ENCODE data around the gene MRPL28.
"Not testable (repeated sequence)": the region's sequence is repeated elsewhere in the genome, so short reads cannot be mapped to it uniquely, and the experiment has no call there.

Gene MRPL28

DNA sequence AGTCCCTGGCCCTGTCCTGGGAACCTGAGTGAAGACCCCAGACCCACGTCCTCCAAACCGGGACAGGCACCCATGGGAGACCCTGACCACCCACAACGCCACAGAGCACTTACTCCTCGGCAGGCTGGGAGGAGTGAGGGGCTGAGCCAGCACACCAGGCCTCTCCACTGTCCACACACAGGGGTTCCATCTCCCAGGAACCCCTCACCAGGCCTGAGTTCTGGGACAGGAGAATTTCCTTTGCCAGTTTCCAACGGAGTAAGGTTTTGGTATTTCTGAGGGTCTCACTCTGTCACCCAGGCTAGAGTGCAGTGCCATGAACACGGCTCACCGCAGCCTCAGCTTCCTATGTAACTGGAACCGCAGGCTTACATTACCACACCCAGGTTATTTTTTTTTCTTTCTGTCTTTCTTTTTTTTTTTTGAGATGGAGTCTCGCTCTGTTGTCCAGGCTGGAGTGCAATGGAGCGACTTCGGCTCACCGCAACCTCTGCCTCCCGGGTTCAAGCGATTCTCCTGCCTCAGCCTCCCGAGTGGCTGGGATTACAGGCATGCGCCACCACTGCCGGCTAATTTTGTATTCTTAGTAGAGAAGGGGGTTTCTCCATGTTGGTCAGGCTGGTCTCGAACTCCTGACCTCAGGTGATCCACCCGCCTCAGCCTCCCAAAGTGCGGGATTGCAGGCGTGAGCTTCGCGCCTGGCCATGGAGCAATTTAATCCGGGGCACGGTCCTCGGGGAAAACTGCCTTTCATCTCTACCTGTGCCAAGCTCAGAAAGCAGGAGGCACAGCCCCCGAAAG, 9.8 kb upstream of the MRPL28 start:
- H3K4me3 Mint-ChIP-seq = peak overlapping the region; percentile 74
- no peaks in the 10 kb centered on the region for H3K9me3 Mint-ChIP-seq
- no peaks in the 10 kb centered on the region for H3K36me3 Mint-ChIP-seq (ENCODE audit: low read depth)
- peaks cover 3% of the 10 kb centered on the region for H3K27me3 Mint-ChIP-seq
- peak overlapping the region; percentile 67 for H3K27ac Mint-ChIP-seq
- peaks cover 29% of the 10 kb centered on the region for H3K4me1 Mint-ChIP-seq (ENCODE audit: low read depth)

DNA sequence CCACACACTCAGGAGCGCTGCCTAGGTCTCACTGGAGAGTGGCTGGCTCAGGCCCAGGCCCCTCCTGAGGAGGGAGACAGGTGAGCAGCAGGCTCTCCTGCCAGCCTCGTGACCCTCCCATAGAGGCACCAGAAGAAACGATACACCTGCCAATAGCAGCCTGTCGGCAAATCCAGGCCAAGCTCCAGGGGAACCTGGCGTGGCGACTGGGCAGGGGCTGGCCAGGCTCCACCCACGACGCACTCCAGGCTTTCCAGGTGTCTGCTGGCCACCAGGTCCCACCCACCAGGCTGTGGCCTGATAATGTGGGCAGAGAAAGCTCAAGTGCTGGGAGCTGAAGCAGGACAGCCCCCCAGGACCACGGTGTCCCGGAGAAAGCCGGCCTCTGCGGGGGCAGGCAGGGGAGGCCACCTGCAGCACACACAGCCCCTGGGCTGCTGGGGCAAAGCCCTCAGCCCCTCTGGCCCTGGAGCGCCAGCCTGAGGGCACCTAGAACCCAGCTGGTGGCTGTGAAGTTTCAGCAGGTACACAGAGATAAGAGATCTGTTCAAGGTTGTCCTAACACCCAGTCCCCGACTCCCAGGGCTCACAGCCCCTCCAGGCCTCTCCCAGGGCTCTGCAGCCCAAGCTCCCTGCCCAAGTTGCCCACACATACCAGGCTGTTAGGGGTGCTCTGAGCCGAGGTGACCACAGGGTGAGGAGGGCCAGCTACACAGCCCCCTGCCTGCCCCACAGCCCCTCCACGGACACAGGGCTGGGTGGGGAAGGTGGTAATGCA, 9.0 kb upstream of the MRPL28 start:
- Mint-ChIP-seq H3K27ac (no peak overlapping the region), H3K4me3 (peak overlapping the region; percentile 74), H3K4me1 (ENCODE audit: low read depth) (peaks cover 29% of the 10 kb centered on the region), H3K9me3 (no peaks in the 10 kb centered on the region), H3K27me3 (peaks cover 3% of the 10 kb centered on the region), H3K36me3 (ENCODE audit: low read depth) (no peaks in the 10 kb centered on the region)

DNA sequence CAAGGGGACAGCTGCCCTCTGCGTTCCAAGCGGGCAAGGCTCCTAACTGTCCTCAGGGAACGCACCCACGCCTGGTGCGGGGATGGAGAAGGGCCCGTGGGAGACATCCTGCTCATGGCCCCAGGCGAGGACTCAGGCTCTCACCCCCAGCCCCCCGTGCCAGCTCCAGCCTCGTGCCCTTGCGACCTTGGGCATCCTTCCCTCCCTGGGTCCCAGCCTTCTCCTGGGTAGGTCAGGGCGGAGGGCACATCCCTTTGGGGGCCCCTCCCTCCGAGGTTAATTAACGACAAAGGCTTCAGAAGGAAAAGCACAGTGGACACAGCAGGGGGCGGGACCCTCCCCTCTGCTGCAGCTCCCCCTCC, 8.5 kb upstream of the MRPL28 start:
- Mint-ChIP-seq H3K9me3 (no peaks in the 10 kb centered on the region), H3K27me3 (peaks cover 3% of the 10 kb centered on the region), H3K4me1 (ENCODE audit: low read depth) (peaks cover 25% of the 10 kb centered on the region), H3K36me3 (ENCODE audit: low read depth) (no peaks in the 10 kb centered on the region), H3K4me3 (no peak overlapping the region), H3K27ac (no peak overlapping the region)

DNA sequence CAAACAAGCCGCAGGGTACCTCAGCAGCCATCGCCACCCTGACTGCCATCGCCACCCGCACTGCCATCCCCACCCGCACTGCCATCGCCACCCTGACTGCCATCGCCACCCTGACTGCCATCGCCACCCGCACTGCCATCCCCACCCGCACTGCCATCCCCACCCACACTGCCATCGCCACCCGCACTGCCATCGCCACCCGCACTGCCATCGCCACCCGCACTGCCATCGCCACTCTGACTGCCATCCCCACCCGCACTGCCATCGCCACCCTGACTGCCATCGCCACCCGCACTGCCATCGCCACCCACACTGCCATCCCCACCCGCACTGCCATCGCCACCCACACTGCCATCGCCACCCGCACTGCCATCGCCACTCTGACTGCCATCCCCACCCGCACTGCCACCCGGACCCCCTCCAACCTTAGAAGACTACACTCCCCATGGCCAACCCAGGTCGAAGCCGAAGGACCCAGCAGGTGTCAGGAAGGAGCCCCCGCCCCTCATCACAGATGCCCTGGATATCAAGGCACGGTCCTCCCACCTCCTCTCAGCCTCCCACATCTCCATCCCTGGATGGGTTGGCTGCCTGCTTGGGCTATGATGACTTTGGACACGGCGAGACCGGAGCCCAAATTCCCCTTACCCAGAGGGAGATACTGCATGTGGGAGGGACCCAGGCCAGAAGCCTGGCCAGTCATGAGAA, 7.9 kb upstream of the MRPL28 start:
- not testable (repeated sequence) for H3K27ac Mint-ChIP-seq, H3K4me3 Mint-ChIP-seq

GRCh38 chr16:377419-377951, 7.1 kb upstream of the MRPL28 start:
- Mint-ChIP-seq H3K4me3 (no peak overlapping the region), H3K4me1 (ENCODE audit: low read depth) (peaks cover 11% of the 10 kb centered on the region), H3K27ac (no peak overlapping the region), H3K36me3 (ENCODE audit: low read depth) (no peaks in the 10 kb centered on the region), H3K27me3 (no peaks in the 10 kb centered on the region), H3K9me3 (no peaks in the 10 kb centered on the region)

More for the DNA sequence above, 7.9 kb upstream of the MRPL28 start:
- H3K9me3 Mint-ChIP-seq; H3K27me3 Mint-ChIP-seq; H3K36me3 Mint-ChIP-seq (ENCODE audit: low read depth): not testable (repeated sequence)
- peaks cover 19% of the 10 kb centered on the region for H3K4me1 Mint-ChIP-seq (ENCODE audit: low read depth)

DNA sequence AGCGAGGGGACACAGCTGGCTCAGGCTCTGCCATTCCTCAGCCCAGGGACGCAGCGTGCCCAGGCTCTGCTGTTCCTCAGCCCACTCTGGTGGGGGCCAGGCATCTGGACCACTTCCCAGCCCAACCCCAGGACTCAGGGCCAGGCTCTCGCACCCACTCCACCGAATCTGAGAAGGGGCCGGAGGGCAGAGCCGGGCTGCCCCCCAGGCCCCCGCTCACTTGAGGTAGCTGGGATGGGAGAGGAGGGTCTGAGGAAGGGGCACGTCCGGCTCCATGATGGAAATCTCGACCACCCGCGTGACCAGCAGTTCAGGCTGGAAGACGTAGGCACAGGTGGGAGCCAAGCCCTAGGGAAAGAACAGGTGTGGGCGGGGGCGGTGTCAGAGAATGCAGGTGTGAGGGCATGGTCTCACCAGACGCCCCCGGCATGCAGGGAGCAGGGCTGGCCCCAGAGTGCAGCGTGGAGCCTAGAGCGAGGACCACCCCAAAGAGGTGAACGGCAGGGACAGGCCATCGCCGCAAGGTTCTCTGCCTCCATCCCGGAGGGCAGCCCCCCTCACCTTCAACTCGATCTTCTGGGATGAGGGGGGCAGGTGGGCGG, 6.6 kb upstream of the MRPL28 start:
- Mint-ChIP-seq H3K36me3 (ENCODE audit: low read depth) (no peaks in the 10 kb centered on the region), H3K27ac (no peak overlapping the region), H3K4me1 (ENCODE audit: low read depth) (peaks cover 9% of the 10 kb centered on the region), H3K9me3 (no peaks in the 10 kb centered on the region), H3K27me3 (no peaks in the 10 kb centered on the region), H3K4me3 (no peak overlapping the region)

DNA sequence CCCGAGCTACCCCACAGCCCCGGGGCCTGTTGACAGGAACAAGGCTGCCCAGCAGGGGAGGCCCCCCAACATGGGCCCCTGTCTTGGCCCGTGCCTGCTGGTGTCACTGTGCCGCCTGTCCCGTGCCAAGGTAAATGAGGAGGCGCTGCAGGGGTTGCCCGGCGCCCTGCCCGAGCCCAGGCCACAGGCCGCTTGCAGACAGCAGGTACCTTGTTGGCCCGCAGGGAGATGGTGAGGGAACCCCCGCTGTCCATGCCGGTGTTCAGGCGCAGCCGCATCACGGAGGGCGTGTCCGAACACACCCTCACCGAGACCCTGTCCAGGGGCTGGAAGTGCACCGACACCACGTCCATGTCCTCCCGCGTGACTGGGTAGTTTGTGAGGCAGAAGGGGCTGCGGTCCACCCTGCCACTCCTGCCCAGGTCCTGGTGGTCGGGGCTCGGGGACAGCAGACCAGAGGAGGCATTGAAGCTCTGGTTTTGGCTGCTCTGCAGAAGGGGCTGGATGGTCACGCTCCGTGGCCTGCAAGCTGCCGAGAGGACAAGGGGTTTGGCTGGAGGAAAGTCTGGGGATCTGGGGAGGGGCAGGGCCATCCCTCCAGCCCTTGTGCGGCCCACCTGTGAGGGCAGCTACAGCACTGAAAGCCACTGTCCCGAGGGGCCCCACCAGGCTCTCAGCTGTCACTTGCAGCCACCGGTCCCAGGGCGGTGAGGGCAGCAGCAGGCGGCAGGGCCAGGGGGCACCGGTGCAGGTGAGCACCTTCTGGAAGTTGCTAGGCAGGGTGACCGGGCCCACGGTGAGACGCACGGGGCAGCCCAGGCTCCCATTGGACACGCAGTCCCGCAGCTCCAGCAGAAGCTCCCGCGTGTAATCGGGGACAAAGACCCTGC, 5.8 kb upstream of the MRPL28 start:
- Mint-ChIP-seq H3K4me3 (no peak overlapping the region), H3K9me3 (no peaks in the 10 kb centered on the region), H3K27ac (no peak overlapping the region), H3K36me3 (ENCODE audit: low read depth) (no peaks in the 10 kb centered on the region), H3K4me1 (ENCODE audit: low read depth) (peaks cover 9% of the 10 kb centered on the region), H3K27me3 (no peaks in the 10 kb centered on the region)

DNA sequence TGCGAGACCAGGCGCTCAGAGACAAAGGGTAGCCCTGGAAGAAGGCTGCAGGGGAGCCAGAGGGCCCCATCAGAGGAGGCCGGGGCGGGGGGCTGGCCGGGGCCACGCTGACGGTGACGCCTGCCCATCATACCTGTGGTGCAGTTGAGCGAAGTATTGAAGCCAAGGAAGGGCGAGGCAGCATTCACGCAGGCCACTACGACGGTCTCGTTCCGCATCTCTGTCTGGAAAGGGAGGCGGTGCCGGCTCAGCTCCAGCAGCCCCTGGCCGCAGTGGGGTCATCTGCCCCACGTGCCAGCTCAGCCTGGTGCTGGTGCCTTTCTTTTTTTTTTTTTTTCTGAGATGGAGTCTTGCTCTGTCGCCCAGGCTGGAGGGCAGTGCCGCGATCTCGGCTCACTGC, 4.9 kb upstream of the MRPL28 start:
- Mint-ChIP-seq H3K36me3 (ENCODE audit: low read depth) (no peaks in the 10 kb centered on the region), H3K27me3 (no peaks in the 10 kb centered on the region), H3K4me3 (no peak overlapping the region), H3K27ac (no peak overlapping the region), H3K9me3 (no peaks in the 10 kb centered on the region), H3K4me1 (ENCODE audit: low read depth) (peaks cover 15% of the 10 kb centered on the region)

DNA sequence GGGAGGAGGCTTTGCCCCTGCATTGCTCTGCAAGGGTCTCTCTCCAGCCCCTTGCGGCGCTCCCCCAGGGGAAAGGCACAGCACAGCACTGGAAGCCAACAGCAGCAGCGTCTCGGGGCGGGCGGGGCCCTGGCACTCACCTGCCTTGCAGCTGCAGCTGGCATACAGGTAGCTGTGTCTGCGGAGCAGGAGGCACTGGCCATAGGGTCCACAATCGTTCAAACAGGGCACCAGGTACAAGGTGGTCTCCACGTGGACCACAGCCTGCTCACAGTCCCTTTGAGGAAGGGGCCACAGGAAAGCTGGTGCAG, 4.2 kb upstream of the MRPL28 start:
- Mint-ChIP-seq H3K4me3 (no peak overlapping the region), H3K36me3 (ENCODE audit: low read depth) (no peaks in the 10 kb centered on the region), H3K27ac (no peak overlapping the region), H3K27me3 (no peaks in the 10 kb centered on the region), H3K9me3 (no peaks in the 10 kb centered on the region), H3K4me1 (ENCODE audit: low read depth) (peaks cover 10% of the 10 kb centered on the region)

DNA sequence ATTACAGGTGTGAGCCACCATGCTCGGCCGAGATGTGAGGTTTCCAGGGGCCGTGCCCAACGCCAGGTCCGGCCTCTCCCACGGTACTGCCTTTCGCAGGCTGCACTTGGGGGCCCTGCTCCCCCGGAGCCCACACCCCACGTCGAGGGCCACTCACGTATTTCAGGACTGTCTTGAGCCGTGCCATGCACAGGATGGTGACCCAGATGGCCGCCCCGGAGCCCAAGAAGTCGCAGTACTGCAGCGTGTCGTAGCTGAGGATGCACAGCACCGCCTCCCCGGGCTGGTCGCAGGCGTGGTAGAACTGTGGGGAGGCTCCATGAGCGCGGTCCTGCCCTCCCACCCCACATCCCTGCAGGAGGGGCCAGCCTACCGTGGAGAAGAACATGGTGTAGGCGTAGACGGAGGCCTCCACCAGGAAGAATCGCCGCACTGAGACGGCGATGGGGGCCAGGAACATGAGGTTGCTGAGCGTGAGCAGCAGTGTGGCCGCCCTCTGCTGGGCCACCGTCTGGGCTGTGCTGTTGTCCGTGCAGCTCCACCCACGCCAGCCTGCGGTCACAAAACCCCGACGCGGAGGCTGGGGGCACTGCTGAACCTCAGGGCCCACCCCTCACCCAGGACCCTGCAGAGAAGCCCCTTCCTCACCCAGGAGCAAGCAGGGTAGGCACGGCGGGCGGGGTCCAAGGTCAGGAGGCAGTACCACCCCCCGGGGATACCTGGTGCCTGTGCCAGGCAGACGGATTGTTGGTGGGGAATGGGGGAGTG, 3.7 kb upstream of the MRPL28 start:
- Mint-ChIP-seq H3K27me3 (no peaks in the 10 kb centered on the region), H3K4me3 (no peak overlapping the region), H3K9me3 (no peaks in the 10 kb centered on the region), H3K4me1 (ENCODE audit: low read depth) (peaks cover 10% of the 10 kb centered on the region), H3K27ac (no peak overlapping the region), H3K36me3 (ENCODE audit: low read depth) (peaks cover under 1% of the 10 kb centered on the region)

DNA sequence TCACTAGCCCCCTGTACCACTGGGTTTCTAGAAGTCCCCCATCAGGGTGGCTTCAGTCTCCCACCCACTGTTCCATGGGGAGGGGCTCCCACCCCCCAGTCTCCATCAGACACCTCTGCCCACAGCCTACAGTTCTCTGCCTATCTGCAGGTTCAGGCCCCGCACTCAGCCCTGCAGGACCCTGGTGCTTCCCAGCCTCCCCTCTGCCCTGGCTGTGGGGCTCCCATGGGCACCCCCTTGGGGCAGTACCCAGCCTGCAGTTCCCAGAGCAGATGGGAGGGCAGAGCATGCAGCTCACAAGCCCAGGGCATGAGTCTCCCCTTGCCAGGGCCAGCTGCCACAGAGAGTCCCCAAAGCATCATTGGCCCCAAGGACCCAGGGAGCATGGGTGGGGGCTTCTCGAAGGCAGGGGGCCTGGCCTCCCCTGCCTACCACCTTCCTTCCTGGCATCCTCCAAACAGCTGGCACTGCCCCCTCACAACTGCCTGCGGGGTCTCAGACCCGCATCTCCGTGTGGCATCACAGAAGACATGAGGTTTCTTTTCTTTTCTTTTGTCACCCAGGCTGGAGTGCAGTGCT, 2.8 kb upstream of the MRPL28 start:
- Mint-ChIP-seq H3K4me1 (ENCODE audit: low read depth) (peaks cover 10% of the 10 kb centered on the region), H3K27ac (no peak overlapping the region), H3K27me3 (no peaks in the 10 kb centered on the region), H3K36me3 (ENCODE audit: low read depth) (peaks cover 3% of the 10 kb centered on the region), H3K4me3 (no peak overlapping the region), H3K9me3 (no peaks in the 10 kb centered on the region)

DNA sequence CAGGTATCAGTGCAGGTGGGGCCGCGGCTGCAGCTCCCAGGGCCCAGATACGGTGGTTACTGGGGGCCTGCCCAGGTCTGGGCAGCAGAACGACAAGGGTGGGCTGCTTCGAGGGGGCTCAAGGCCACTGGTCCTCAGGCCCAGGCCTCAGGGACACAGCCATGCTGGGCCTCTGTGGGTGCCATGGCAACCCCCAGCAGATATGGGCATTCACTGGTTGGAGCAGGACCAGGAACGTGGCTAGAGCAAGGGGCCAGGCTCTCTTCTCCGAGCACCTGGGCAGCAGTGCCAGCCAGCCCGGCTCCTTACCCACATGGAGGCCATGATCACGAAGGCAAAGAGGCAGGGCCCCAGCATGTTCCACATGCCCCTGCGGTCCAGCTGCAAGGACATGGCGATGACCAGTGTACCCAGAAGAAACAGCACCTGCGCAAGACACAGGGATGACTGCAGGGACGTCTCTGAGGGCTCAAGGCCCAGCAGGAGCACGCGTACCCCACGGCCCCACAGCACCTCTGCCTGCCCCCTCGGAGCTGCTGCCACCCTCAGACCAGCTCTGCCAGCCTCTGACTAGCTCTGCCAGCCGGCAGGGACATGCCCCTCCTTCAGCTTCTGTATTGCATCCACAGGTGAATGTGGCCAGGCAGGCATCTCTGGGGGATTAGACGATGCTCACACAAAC, 2.1 kb upstream of the MRPL28 start:
- Mint-ChIP-seq H3K9me3 (no peaks in the 10 kb centered on the region), H3K36me3 (ENCODE audit: low read depth) (peaks cover 3% of the 10 kb centered on the region), H3K4me3 (no peak overlapping the region), H3K4me1 (ENCODE audit: low read depth) (peaks cover 10% of the 10 kb centered on the region), H3K27me3 (no peaks in the 10 kb centered on the region), H3K27ac (no peak overlapping the region)
